Amygdala (tissue), 56 donors: ENCODE data around the gene EEF1AKMT3.
"Not testable (repeated sequence)": the region's sequence is repeated elsewhere in the genome, so short reads cannot be mapped to it uniquely, and the experiment has no call there.

Experiments
- DNase-seq, 56 donors: peaks; one replicate each; lab custom pipeline; 2025; lab: John Stamatoyannopoulos, UW

EEF1AKMT3 gene

GRCh38 chr12:57813111-57813970, 40.9 kb downstream of the EEF1AKMT3 start:
- DNase-seq = no peak

DNA sequence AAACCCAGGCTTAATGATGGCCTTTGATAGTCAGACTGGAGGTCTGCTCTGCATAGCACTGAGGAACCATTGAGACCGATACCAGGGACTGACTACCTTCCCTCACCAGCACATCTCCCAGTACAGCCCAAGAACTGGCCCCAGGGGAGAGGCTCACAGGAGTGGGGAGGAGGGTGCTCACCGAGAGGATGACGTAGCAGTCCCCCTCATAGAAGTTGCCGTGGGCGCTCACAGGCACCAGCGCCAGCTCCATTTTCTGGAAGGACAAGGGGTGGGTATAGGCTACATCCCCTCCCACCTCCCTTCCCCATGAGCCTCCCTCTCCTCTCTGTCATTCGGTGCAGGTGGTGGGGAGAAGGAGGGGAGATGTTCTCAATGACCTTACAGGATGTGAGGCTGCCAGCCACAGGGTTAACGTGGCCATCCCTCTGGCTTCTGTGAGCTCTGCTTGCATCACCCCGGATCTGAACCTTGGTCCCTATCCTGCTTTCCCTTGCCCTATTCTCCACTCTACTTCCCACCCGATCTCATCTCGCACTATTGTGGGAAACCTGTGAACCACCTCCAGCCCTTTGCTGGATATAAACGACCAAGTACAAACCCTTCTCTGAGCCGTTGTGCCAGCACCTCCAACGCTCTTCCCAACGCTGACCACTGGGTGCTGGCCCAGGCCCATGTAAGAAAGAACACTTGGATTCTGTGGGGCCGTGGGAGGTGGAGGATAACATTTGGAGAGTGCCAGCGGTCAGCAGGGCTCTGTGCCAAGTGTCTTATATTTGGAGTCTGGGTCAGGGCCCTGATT, 41.8 kb downstream of the EEF1AKMT3 start:
- no peak for DNase-seq

DNA sequence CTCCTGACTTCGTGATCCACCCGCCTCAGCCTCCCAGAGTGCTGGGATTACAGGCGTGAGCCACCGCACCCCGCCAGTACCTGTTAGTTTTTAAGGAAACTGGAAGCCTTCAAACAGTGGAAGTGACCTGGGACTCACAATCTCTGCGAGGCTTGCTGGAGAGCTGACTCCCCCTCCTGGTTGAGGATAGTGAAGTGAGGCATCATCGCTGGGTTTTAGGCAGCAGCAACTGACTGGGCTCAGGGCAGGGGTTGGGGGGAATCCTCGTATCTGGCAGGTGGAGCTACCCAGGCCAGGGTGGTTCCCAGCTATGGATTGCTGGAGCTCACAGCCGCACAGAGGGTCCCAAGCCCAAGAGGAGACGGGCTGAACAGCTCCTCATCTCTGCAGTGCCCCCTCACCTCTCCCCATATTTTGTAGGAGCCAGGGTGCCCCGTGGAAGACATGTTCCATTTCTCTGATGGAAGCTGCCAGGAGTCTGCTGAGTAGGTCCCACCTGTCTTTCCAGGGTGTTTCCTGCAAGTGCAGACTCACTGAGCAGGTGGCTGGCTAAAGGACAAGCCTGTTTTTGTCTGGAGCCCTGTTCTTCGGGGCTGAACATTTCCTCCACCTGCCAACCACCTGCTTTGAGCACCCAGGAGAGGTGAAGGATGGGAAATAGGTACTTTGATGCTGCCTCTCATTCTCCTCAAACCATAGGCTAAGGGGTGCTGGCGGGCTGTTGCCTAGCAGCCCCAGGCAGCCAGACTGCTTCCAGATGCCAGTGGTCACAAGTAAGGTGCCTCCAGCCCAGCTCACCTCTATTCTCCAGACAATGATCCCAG, 43.0 kb downstream of the EEF1AKMT3 start:
- no peak for DNase-seq

GRCh38 chr12:57816001-57816854, 43.8 kb downstream of the EEF1AKMT3 start:
- no peak for DNase-seq

- no peak for DNase-seq
These were observed 44.4 kb downstream of the EEF1AKMT3 start for GRCh38 chr12:57816855-57817151.

DNA sequence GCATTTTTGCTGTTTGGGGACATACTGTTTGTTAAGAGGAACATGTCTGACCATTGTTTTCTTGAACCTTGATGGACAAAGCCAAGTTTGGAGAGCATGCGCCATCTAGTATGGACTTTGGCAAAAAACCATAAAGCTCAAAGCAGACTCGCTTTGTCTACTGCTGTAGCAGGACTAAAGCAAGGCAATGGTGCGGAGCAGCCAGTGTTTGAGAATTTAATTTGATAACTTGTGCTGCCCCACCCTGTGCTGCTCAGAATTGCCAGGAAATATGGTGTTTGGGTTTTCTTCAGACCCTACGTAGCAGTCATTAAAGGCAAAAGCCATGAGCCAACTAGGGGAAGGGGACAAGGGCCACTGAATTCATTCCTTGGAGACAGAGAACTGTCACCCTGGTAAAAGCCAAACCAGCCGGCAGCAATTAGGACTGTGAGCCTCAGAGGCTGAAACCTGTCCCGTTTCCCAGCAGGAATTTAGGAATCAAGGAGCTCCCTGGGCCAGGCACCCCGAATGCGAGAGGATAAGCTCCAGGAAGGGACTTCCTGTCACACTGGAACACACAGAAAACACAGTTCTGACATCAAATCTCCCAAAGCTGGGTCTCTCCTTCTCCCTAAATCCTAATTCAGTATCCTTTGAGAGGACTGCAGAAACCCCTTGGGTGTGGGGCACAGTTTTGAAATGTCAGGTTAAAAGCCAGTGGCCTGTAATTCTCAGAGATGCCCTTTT, 45.0 kb downstream of the EEF1AKMT3 start:
- peak in 1 of 56 donors; percentile 24 for DNase-seq

DNA sequence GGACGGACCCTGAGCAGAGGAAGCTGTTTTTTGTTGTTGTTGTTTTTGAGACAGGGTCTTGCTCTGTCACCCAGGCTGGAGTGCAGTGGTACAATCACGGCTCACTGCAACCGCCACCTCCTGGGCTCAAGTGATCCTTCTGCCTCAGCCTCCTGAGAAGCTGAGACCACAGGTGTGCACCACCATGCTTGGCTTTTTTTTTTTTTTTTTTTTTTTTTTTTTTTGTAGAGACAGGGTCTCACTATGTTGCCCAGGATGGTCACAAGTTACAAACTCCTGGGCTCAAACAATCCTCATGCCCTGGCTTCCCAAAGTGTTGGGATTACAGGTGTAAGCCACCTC, 45.5 kb downstream of the EEF1AKMT3 start:
- DNase-seq = not testable (repeated sequence)

- not testable (repeated sequence) for DNase-seq
These were observed 47.7 kb downstream of the EEF1AKMT3 start for GRCh38 chr12:57820119-57820518.

GRCh38 chr12:57821015-57821414, 48.6 kb downstream of the EEF1AKMT3 start:
- not testable (repeated sequence) for DNase-seq

DNA sequence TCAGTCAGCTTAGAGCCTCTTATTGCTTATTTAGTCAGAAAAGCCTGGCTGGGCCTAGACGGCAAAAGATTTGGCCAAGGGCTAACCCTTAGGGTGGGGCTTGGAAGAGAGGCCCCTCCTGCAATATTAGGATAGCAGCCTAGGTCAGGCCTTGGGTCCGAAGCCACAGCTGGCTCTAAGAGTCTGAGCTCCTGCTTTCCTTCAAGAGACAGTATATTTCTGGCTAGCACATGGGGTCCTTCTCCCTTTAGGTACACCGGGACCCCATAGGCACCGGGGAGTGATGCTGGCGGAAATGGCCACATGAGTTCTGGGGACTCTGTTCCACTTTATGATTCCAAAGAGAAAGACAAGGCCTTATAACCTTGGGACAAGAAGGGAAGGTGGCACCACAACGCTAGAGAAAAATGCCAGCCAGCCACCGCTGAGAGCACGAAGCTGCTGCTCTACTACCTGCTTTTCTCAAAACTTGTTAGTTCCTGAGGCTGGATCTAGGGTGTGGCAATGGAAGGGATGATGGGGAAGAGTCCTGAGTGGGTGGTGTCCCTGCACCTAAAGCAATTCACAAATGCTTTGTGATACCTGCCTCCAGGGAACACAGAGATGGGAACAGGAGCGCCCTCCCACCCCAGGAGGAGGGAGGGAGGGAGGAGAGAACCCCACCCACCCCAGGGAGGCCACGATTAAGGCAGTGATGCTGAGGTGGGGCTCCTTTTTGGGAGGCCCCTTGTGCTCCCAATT, 49.2 kb downstream of the EEF1AKMT3 start:
- DNase-seq = no peak

DNA sequence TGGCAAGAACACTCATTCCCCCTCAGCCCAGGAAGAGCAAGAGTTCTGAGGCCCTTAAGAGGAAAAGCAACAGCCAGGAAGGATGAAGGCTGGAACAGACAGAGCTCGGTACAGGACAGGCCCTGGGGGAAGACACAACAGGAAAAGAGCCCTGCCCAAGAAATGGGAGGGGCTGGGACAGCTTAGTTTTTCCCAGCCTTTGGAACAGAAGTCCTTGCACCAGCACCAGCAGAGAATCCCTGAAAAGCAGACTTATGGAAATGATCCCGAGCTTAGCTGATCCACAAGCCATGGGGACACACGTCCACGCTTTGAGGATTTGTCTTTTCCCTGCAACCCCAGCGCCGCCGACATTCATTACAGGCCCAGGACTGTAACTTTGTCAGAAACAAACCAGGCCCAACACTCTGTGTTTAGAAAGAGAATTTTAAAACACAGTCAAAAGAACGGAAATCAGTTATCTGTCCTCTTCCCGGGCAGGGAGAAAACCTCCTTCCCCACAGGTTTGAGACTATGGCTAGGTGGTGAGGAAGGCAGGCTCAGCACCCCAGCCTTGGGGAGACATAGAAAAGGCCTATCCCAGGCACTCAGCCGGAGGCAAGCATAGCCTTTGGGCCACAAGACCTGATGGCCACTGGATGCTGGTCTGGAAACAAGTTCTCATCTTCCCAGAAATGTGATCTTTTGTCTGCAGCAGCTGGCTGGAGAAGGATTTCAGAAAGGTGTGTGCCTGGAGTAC, 50.1 kb downstream of the EEF1AKMT3 start:
- no peak for DNase-seq

GRCh38 chr12:57823131-57823907, 50.9 kb downstream of the EEF1AKMT3 start:
- no peak for DNase-seq

- DNase-seq = no peak
These were observed 51.7 kb downstream of the EEF1AKMT3 start for GRCh38 chr12:57823908-57824640.

GRCh38 chr12:57825451-57825850, 53.0 kb downstream of the EEF1AKMT3 start:
- no peak for DNase-seq

DNA sequence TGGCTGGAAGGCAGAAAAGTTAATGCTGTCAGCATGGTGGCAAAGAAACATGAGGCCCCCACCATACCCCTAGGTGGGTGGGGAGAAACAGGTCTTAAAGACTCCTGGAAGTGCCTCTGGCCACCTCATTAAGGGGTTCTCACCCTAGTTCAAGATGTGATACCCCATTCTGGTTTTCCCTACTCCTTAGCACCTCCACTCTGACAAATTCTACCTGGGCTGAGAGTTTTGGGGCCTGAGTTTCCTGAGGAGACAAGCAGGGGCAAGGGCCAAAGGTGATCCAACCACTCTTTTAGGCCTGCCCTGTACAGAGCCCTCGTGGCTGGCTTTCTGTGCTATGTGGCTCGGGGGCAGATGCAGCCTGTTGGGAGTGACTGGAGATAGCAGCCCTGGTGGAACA, 54.0 kb downstream of the EEF1AKMT3 start:
- no peak for DNase-seq

- no peak for DNase-seq
These were observed 54.6 kb downstream of the EEF1AKMT3 start for GRCh38 chr12:57826966-57827365.
